ENCODE results near the gene SLC51A. TPM values are rescaled to one million over a fixed set of nuclear protein-coding genes. Genes with fewer than 3 reads are reported as not detected.

Gene SLC51A
- total RNA-seq, 4 donors from 2014 or later, result 0.39 to 1.4 TPM; not detected in 2

GRCh38 chr3:196263819-196264218 is 47.5 kb downstream of the SLC51A start:
- H3K4me1 ChIP-seq, result no peaks in the 10 kb centered on the region
- in situ Hi-C loops (cut with MboI; ENCODE audit: low sequenced_read_pairs in 4 of 4), result no loop called here
- peaks cover 0 to 47% of the 10 kb centered on the region in 2 donors for H3K36me3 ChIP-seq

DNA sequence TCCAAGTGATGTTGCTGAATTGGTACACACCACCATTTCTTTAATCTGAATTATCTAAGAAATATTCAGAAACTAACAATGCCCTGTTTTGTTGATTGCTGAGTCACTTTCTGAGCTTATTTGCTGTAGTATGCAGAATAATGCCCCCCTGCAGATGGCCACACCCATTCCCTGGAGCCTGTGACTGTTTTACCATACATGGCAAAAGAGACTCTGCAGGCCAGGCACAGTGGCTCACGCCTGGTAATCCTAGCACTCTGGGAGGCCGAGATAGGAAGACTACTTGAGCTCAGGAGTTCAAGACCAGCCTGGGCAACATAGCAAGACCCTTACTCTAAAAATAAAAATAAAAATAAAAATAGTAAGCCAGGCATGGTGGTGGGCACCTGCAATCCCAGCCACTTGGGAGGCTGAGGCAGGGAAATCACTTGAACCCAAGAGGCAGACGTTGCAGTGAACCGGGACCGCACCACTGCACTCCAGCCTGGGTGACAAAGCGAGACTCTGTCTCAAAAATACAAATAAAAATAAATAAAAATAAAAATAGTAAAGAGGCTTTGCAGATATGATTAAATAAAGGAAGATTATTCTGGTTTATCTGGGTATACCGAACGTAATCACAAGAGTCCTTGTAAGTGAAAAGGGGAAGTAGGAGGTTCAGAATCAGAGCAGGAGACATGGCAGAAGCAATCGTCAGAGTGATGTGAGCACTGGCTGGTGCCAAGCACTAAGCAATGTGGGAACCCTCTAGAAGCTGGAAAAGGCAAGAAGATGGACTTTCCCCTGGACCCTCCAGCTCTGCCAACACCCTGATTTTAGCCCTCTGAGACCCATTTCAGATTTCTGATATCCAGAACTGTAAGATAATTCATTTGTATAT is 52.2 kb downstream of the SLC51A start:
- DNase-seq (no peak), ATAC-seq (no peak)
- in situ Hi-C loops (cut with MboI; ENCODE audit: low sequenced_read_pairs in 4 of 4), result no loop called here
- H3K4me1 ChIP-seq, result peaks cover 9 to 11% of the 10 kb centered on the region in 2 donors
- H3K27me3 ChIP-seq, result no peaks in the 10 kb centered on the region
- H3K9me3 ChIP-seq, result no peaks in the 10 kb centered on the region
- TF ChIP-seq POLR2A (IDR thresholded peaks at IDR 0.05), result no peak
- no peak for TF ChIP-seq CTCF (IDR thresholded peaks at IDR 0.05 in 4 of 5, conservative IDR thresholded peaks at IDR 0.05 in 1 of 5)
- H3K36me3 ChIP-seq, result peaks cover 0 to 55% of the 10 kb centered on the region in 2 donors
- intact Hi-C loops (cut with DNase I; ENCODE audit: low total_unique reads), result no loop called here
- H3K27ac ChIP-seq, result peak overlapping the region in 1 of 4 donors; percentile 7
- no peak overlapping the region for H3K4me3 ChIP-seq

More at GRCh38 chr3:196263819-196264218, 47.5 kb downstream of the SLC51A start:
- DNase-seq, result no peak
- H3K27me3 ChIP-seq, result no peaks in the 10 kb centered on the region
- no peak overlapping the region for H3K27ac ChIP-seq
- ATAC-seq, result no peak
- no peaks in the 10 kb centered on the region for H3K9me3 ChIP-seq
- H3K4me3 ChIP-seq, result no peak overlapping the region
- intact Hi-C loops (cut with DNase I; ENCODE audit: low total_unique reads), result no loop called here
- TF ChIP-seq CTCF (IDR thresholded peaks at IDR 0.05 in 4 of 5, conservative IDR thresholded peaks at IDR 0.05 in 1 of 5) (no peak), POLR2A (IDR thresholded peaks at IDR 0.05) (no peak)

DNA sequence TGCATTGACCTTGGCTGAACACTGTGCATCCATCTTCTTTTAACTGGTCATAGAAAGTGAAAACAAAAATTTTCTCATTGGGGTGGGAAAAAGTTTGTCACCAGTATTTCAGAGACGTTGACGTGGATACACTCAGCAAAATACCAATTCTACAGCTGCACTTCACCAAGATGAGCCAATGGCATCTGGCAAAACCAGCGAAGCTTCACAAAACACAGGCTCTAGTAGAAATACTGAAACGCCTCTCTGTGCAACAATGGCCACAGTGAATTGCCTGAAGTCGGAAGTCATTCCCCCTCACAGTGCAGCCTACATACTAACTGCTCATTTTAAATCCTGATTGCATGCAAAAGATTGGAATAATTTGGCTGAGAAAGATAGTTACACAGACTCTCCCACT is 54.2 kb downstream of the SLC51A start:
- Histone ChIP-seq H3K4me1 (peaks cover 11 to 19% of the 10 kb centered on the region in 2 donors), H3K27me3 (no peaks in the 10 kb centered on the region), H3K9me3 (no peaks in the 10 kb centered on the region), H3K27ac (no peak overlapping the region), H3K4me3 (no peak overlapping the region), H3K36me3 (peaks cover 0 to 39% of the 10 kb centered on the region in 2 donors)
- intact Hi-C loops (cut with DNase I; ENCODE audit: low total_unique reads), result no loop called here
- in situ Hi-C loops (cut with MboI; ENCODE audit: low sequenced_read_pairs in 4 of 4), result no loop called here
- no peak for ATAC-seq
- no peak for TF ChIP-seq POLR2A (IDR thresholded peaks at IDR 0.05)
- no peak for TF ChIP-seq CTCF (IDR thresholded peaks at IDR 0.05 in 4 of 5, conservative IDR thresholded peaks at IDR 0.05 in 1 of 5)
- no peak for DNase-seq

DNA sequence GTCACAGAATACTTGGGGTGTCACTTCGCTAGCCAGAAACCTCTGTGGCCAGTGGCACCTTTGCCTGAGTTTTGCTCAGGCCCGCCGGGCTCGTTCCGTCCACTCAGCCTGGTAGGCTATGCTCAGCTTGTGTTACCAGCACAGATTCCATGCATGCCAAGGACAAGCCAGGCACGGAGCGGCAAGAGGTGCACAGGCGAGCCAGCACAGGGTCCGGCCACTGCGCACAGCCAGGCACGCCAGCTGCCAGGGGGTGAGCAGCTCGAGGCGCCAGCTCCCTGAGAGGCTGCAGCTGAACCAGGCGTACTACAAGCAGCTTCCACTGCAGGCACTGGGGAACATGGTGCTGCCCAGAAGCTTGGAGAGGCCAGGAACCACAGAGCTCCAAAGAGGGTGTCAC is 56.5 kb downstream of the SLC51A start:
- no peaks in the 10 kb centered on the region for H3K27me3 ChIP-seq
- peaks cover 0 to 17% of the 10 kb centered on the region in 2 donors for H3K36me3 ChIP-seq
- in situ Hi-C loops (cut with MboI; ENCODE audit: low sequenced_read_pairs in 4 of 4), result no loop called here
- H3K9me3 ChIP-seq, result no peaks in the 10 kb centered on the region
- ATAC-seq (peak; percentile 47 to 84), DNase-seq (peak in 1 of 2 donors; percentile 73)
- intact Hi-C loops (cut with DNase I; ENCODE audit: low total_unique reads), result no loop called here
- peak overlapping the region in 1 of 4 donors; percentile 32 for H3K4me3 ChIP-seq
- no peak for TF ChIP-seq CTCF (IDR thresholded peaks at IDR 0.05 in 4 of 5, conservative IDR thresholded peaks at IDR 0.05 in 1 of 5)
- no peak for TF ChIP-seq POLR2A (IDR thresholded peaks at IDR 0.05)
- H3K4me1 ChIP-seq, result peaks cover 11 to 20% of the 10 kb centered on the region in 2 donors
- H3K27ac ChIP-seq, result peak overlapping the region in 3 of 4 donors; percentile 41 to 80 (median 60)
